ENCODE results near the gene MAST2.

Gene MAST2

GRCh38 chr1:45803299-45803780 lies at the start of gene MAST2:
Gene MAST2 (plus strand): TSS chr1:45803612. CDS start chr1:45803896, 284 bp downstream.
- peak; percentile 91 for DNase-seq (ENCODE audit: low spot score)

DNA sequence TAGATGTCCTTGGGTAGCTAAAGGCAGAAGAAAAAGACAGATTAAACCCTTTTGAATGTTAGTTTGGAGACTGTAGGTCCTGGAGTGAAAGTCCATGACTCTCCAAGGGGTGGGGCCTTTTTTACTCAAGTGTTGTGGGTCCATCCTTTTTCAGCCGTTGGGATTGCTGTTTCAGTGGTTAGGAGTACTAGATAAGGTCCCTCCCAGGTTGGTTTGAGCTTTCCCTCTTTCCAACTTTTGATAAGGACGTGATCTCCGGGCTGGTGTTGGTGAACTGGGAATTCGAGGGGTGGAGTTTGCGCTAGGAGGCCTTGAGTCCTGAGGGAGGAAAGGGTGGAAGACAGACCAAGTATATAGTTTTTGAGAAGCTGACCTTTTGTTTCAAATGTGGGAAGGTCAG lies 47.7 kb upstream of the MAST2 start:
- no peak for DNase-seq (ENCODE audit: low spot score)

GRCh38 chr1:45762291-45762690 lies 41.1 kb upstream of the MAST2 start:
- DNase-seq (ENCODE audit: low spot score), result no peak

DNA sequence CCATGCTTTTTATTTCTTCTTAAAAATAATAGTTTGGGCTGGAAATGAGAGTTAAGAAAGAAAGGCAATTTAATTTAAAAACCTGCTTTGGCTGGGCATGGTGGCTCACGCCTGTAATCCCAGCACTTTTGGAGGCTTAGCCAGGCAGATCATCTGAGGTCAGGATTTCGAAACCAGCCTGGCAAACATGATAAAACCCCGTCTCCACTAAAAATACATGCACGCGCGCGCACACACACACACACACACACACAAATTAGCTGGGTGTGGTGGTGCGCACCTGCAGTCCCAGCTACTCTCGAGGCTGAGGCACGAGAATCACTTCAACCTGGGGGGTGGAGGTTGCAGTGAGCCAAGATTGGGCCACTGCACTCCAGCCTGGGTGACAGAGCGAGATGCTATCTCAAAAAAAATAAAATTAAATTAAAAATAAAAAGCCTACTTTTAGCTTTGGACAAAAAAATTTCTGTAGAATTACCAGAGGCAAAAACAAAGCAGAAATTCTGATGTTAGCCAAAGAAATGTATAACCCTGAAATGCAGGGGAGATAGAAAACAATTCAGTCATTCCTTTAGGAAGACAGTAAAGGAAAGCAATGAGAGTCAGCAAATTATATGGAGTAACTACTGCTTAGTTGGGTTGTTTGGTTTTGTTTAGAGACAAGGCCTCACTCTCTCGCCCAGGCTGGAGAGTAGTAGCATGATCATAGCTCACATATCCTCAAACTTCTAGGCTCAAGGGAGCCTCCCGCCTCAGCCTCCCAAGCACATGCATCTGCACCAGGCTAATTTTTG lies 37.2 kb upstream of the MAST2 start:
- no peak for DNase-seq (ENCODE audit: low spot score)

GRCh38 chr1:45767035-45767434 lies 36.4 kb upstream of the MAST2 start:
- DNase-seq (ENCODE audit: low spot score), result no peak

- no peak for DNase-seq (ENCODE audit: low spot score)
Measured at GRCh38 chr1:45769261-45769932, 34.0 kb upstream of the MAST2 start.

- DNase-seq (ENCODE audit: low spot score), result no peak
Measured at GRCh38 chr1:45772971-45773370, 30.4 kb upstream of the MAST2 start.

DNA sequence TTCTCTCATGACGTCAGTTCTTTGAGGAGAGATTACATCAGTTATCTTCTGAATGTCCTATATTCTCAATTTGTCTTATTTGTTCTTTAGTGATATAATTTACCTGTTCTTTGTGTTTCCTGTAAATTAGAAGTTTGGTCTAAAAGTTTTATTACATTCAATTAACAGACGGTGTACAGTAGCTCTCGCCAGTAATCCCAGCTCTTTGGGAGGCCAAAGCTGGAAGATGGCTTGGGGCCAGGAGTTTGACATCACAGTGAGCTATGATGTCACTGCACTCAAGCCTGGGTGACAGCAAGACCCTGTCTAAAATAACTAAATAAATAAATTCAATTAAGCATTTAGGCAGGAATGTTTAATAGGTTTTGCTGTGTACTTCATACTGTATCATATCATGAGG lies 27.6 kb upstream of the MAST2 start:
- DNase-seq (ENCODE audit: low spot score), result no peak

DNA sequence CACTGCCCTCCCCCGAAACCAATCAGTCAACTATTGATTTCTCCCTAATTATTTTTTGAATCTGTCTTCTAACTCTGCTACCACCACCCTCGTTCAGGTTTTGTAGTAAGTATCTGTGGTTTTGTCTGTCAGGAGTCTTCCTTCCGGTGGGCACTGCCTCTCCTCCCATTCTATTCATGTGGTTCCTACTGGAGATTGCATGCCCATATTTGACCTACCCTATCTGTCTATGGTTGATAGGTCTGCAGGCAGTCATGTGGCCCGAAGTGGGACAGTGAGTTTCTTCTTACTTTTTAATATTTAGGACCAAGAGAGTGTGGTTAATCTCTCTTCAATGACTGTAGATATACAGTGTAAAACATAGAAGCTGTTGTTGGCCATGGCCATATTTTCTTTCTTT lies 17.8 kb upstream of the MAST2 start:
- DNase-seq (ENCODE audit: low spot score), result no peak

DNA sequence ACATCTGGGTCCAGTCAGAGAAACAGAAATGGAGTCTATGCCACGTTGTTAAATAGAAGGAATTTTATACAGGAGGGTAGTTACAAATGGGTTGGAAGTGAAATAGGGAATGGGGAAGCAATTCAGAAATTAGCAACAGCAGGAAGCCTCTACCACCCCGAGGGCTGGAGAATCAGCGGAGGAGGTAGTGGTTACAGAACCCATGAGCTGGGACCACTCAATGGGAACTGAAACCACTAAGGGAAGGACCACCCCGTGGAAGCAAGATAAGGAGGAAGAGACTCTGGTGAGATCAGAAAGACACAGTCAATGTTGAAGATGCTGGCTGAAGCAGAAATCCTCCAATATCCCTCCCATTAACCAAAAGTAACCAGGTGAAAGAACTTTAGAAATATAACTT lies 15.5 kb upstream of the MAST2 start:
- DNase-seq (ENCODE audit: low spot score), result no peak

- no peak for DNase-seq (ENCODE audit: low spot score)
Measured at GRCh38 chr1:45789601-45790000, 13.8 kb upstream of the MAST2 start.

GRCh38 chr1:45792744-45793143 lies 10.7 kb upstream of the MAST2 start:
- DNase-seq (ENCODE audit: low spot score), result no peak

DNA sequence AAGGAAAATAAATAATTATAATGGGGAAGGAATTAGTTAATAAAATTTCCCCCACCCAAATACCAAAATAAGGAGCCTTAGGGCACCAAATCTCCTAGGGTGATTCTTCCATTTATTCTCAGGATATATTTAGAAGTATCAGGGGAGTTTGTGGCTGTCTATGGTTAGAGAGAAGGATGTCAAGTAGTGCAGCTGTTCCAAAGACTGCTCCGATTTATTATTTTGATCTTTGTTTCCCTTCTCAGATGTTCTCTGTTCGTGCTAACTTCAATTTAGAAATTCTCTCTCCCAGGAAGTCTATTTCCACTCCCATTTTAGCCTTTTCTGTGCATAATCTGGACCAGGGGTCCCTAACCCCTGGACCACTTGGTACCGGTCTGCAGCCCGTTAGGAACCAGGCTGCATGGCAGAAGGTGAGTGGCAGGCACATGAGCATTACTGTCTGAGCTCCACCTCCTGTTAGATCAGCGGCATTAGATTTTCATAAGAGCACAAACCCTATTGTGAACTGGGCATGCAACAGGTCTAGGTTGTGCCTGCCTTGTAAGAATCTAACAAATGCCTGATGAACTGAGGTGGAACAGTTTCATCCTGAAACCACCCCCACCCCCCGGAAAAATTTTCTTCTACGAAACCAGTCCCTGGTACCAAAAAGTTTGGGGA lies 9.3 kb upstream of the MAST2 start:
- no peak for DNase-seq (ENCODE audit: low spot score)

GRCh38 chr1:45796381-45796780 lies 7.0 kb upstream of the MAST2 start:
- no peak for DNase-seq (ENCODE audit: low spot score)

- DNase-seq (ENCODE audit: low spot score), result no peak
Measured at GRCh38 chr1:45796946-45797345, 6.5 kb upstream of the MAST2 start.

DNA sequence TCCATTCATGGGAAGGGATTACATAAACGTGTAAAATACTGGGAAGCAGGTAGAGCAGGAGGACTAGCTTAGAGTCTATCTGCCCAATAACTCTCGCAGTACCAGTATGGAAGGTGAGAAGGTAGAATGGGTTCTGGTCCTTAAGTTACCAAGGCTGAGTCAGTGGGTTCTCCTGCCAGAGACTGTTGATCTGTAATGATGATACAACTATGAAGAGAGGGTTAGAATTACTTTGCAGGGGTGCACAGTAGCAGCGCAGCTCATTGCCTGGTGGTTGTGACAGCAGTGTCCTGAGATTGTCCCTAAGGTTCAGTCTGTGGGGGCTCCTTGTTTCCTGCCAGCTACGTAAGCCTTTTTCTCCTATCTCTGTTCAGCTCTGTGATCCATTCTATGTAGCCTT lies 2.5 kb upstream of the MAST2 start:
- no peak for DNase-seq (ENCODE audit: low spot score)

GRCh38 chr1:45802343-45803298 lies 791 bp upstream of the MAST2 start:
- DNase-seq (ENCODE audit: low spot score), result peak; percentile 83

GRCh38 chr1:45803781-45804668 lies 613 bp downstream of the MAST2 start:
- peak; percentile 58 for DNase-seq (ENCODE audit: low spot score)

- DNase-seq (ENCODE audit: low spot score), result peak; percentile 35
Measured at GRCh38 chr1:45804669-45804969, 1.2 kb downstream of the MAST2 start.

GRCh38 chr1:45806129-45806528 lies 2.7 kb downstream of the MAST2 start:
- no peak for DNase-seq (ENCODE audit: low spot score)

- no peak for DNase-seq (ENCODE audit: low spot score)
Measured at GRCh38 chr1:45809761-45810160, 6.3 kb downstream of the MAST2 start.

Measured in HuH-7 (cell line).